SK-N-SH treated with all-trans-retinoic acid at 6 μM for 48 hours (cell line): Measurements from ENCODE around the gene SELENOW.

Experiments
- OSR1 ChIP-seq: fragments of 250-450 bp; sonication (Bioruptor Pico); IDR thresholded peaks from 2 replicates; pipeline ENCODE4 v1.8.0; 2022; ENCODE audit warnings: moderate library complexity, mild to moderate bottlenecking, inconsistent platforms
- TCF4 ChIP-seq: fragments of 250-450 bp; sonication (Bioruptor Pico); IDR thresholded peaks from 2 replicates; pipeline ENCODE4 v1.8.0; 2021; ENCODE audit warnings: mild to moderate bottlenecking, moderate library complexity, borderline replicate concordance

GRCh38 chr19:47796785-47797184 is 18.3 kb downstream of the SELENOW start:
- TF ChIP-seq OSR1 (CRISPR knock-in tag) (no peak), TCF4 (CRISPR knock-in tag) (no peak)
